GM19328 (cell line): Measurements from ENCODE around the gene CCDC146.
A peak's percentile ranks its signal among the peaks of the same experiment; 100 is the strongest.
"Not testable (repeated sequence)": the region's sequence is repeated elsewhere in the genome, so short reads cannot be mapped to it uniquely, and the experiment has no call there.

Source experiments
- ATAC-seq: cut with Tn5 transposase; IDR thresholded peaks from one replicate; pipeline ENCODE4 v1.9.1; 2021; ENCODE audit warnings: mild to moderate bottlenecking, moderate library complexity; ENCODE audit not compliant: unreplicated experiment

Gene CCDC146

GRCh38 chr7:77138668-77139067 lies 16.3 kb downstream of the CCDC146 start:
- not testable (repeated sequence) for ATAC-seq

DNA sequence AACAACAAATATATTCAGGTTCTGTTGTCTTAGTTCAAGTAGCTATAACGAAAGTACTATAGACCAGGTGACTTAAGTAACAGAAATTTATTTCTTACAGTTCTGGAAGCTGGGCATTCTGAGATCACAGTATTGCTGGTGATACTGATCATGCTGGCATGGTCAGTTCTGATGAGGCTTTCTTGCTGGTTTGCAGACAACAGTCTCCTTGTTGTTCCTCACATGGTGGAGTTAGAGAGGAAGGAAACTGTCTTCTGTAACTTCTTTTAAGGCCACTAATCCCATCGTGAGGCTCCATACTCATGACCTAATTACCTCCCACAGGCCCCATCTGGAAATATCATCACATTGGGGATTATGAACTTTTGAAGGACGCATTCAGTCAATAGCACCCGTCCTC lies 17.9 kb downstream of the CCDC146 start:
- not testable (repeated sequence) for ATAC-seq

DNA sequence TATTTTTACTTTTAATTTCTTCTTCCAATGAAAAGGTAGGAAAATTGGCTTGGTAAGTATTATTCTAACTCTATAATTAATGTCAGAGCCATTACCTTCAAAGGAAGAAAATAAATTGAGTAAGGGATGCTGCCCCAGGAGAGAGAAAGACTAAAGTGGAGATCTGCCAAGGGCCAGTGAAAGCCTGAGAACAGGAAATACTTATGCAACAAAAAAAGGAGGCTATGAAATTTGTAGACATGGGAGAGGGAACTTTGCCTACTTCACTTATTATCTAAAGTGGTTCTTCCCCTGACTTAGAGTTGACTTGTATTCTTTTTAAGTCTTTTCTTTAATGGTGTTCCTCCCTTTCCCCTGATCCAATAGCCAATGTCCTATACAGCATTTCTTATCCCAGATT lies 29.8 kb downstream of the CCDC146 start:
- not testable (repeated sequence) for ATAC-seq

DNA sequence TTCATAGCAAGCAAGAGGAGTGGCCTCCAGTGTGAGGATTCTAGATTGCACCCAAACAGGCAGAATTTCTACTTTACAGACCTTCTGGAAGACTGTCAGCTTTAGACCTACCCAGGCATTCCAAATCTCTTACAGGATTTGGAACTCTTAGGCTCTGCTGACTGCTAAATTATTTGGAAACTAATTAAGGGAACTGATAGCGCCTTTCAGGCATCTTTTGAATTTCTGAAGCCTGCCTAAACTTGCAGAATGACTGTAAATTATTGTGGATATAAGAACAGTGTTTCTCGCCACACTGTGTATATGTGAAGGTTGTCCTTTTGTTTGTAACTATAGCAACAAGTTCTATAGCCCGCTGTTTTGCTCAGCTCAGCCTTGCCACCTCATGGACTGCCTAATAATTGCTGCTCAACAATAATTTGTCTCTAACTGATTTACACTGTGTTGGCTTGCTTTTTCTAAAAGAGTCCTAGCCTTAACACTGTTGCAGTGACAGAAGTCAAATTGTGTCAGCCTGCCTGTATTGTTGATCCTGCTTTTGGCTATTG lies 32.6 kb downstream of the CCDC146 start:
- ATAC-seq, result peak; percentile 57

- not testable (repeated sequence) for ATAC-seq
Observed at GRCh38 chr7:77155601-77156377, 33.4 kb downstream of the CCDC146 start.

DNA sequence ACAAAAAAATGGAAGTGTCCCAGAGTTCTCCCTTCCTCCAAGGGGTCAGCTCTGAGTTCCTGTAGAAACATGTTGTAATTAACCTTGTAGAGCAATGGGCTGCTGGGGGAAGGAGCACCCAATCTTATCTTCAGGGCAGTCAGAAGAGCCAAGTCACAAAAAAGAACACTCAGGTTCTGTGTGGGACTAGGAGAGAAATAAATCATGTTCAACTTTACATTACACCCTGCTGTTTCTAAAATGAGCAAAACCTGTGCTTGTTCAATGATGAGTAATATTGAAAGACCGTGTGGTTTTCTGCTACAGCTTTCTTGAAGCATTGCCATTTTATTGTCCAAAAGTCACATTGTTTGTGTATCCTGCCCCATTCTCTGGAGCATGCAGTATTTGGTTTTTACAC lies 34.6 kb downstream of the CCDC146 start:
- ATAC-seq, result peak; percentile 69

- ATAC-seq, result peak; percentile 56
Observed at GRCh38 chr7:77157446-77157845, 35.0 kb downstream of the CCDC146 start.

- ATAC-seq, result not testable (repeated sequence)
Observed at GRCh38 chr7:77171073-77171472, 48.7 kb downstream of the CCDC146 start.

DNA sequence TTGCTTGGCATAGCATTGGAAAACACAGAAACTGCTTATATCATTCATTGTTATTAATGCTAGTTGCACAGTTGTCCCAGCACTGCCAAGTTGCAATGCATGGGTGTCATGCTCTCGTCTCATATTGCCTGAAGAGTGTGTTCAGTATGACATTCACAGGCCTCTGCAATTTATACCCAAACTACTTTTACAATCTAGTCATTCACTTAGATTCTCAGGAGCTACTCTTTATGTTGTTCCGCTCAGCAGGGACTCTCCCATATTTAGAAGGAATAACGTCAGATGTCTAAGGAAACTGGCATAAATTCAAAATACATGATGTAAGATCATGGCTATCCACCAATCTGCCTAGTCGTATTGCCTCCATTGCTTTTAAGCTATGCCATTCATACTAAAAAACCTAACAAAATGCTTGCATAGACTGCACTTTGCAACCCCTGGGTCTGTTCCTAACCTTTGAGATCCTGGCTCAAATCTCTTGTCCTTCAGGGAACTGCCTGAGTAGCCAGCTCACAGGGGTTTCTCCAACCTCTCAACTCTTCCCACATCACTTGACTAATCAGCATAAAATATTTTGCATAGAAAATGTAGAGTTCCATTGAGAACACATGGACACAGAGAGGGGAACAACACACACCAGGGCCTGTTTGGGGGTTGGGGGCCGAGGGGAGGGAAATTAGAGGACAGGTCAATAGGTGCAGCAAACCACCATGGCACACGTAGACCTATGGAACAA lies 50.2 kb downstream of the CCDC146 start:
- ATAC-seq, result not testable (repeated sequence)

GRCh38 chr7:77174418-77174817 lies 52.0 kb downstream of the CCDC146 start:
- not testable (repeated sequence) for ATAC-seq

DNA sequence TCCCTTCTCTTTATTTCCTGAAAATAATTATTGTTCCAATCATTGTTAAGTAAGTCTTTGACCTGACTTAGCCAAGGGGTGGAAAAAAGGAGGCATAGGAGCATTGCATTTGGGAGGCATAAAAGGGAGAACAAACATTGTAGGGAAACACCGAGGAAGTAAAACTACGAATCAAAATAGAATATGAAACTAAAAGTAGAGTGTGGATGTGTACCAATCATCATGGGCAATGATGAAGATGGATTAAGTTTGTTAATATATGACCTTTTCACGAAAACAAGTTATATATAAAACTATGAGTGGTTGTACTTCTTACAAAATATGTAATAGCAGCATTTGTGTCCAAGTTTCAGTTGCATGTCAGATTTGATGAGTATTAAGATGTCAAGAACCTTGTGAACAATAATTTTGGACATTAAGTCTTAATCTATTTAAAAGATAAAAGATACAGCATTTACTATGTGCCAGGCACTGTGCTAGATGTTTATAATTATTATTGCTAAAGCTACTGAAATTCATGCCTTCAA lies 52.9 kb downstream of the CCDC146 start:
- not testable (repeated sequence) for ATAC-seq

GRCh38 chr7:77177321-77177904 lies 55.0 kb downstream of the CCDC146 start:
- not testable (repeated sequence) for ATAC-seq

- not testable (repeated sequence) for ATAC-seq
Observed at GRCh38 chr7:77178024-77178423, 55.6 kb downstream of the CCDC146 start.

- ATAC-seq, result no peak
Observed at GRCh38 chr7:77181015-77181595, 58.7 kb downstream of the CCDC146 start.

GRCh38 chr7:77181734-77182133 lies 59.3 kb downstream of the CCDC146 start:
- no peak for ATAC-seq

GRCh38 chr7:77182261-77182660 lies 59.8 kb downstream of the CCDC146 start:
- no peak for ATAC-seq

DNA sequence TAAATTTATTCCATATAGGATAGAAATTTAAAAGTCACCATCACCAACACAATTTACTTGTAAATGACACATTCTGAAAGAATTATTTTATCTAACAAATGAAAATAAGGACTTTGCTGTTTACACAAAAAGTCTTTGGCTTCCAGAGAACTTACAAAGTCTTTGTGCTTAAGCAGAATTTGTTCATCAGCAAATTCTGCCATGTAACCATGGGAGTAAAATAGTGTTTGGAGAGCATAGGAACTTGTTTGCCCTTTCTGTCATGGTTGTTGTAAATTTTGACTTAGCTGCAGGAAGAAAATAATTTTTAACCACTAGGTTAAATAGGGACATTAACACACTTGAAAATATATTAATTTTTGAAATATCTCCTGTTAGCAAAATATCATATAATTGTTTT lies 62.0 kb downstream of the CCDC146 start:
- no peak for ATAC-seq

DNA sequence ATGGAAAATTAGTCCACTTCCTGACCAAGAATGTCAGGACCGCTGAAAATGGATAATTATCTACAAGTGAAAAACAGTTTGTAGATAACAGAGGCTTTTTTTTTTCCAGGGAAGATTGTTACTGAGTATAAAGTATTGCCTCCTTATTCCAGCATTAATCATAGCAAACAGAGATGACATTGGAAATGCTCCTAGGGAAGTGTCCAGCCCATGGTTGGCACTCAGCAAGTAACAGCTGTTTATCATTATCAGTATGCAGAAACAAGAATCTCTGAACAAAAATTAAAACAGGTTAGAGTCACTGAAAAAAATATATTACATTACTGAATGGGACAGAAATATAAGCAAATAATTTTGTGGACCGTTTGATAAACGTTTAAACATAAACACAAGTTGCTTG lies 62.6 kb downstream of the CCDC146 start:
- ATAC-seq, result no peak

DNA sequence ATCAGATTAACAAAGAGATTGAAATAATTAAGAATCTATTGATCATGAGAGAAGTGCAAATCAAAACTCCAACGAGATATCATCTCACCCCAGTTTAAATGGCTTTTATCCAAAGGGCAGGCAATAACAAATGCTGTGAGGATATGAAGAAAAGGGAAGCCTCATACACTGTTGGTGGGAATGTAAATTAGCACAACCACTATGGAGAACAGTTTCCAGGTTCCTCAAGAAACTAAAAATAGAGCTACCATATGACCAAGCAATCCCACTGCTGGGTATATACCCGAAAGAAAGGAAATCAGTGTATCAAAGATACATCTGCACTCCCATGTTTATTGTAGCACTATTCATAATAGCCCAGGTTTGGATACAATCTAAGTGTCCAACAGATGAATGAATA lies 63.5 kb downstream of the CCDC146 start:
- ATAC-seq, result no peak

DNA sequence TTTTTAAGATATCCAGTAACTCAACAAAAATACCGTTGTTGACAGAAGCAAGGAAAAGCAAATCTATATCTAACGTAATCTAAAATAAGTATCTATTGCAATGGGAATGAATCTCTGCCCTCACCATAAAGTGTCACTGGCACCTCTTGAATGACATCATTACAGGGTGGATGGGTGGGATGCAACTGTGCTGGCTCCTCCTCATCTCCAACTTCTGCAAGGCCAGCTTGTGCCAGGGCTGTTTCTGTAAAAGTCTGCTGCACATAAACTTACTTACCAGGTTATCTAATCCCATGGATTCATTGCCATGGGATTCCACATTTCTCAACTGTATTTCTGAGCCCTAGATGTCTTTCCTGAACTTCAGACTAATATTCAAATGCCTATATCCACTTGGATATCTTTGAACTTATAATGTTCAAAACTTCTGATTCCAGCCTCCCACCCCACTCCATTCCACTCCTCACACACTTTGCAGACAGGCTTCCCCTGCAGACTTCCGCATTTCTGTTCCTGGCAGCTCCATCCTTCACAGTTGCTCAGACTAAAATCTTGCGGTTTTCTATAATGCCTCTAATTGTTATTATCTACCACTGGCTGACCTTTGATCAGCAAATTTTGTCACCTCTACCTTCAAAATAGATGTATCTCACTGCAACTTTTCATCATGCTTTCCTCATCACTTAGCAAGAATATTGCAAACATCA lies 66.5 kb downstream of the CCDC146 start:
- ATAC-seq, result no peak
